ENCODE measurements around the gene AKAP11. TPM values are rescaled to one million over a fixed set of nuclear protein-coding genes. Genes with fewer than 3 reads are reported as not detected.
A peak's percentile ranks its signal among the peaks of the same experiment; 100 is the strongest.

AKAP11 gene
- total RNA-seq, 1 donor from 2014 or later = 37.2 TPM

- H3K27ac ChIP-seq = no peak overlapping the region
- H3K4me1 ChIP-seq = no peaks in the 10 kb centered on the region
- intact Hi-C loops (cut with DNase I) = no loop called here
- no peak for TF ChIP-seq CTCF (IDR thresholded peaks at IDR 0.05)
- no peaks in the 10 kb centered on the region for H3K9me3 ChIP-seq
- H3K27me3 ChIP-seq = no peaks in the 10 kb centered on the region
- ATAC-seq (no peak), DNase-seq (no peak)
- H3K36me3 ChIP-seq = no peaks in the 10 kb centered on the region
- no peak overlapping the region for H3K4me3 ChIP-seq
Observed at GRCh38 chr13:42247883-42248282, 24.1 kb upstream of the AKAP11 start.

GRCh38 chr13:42255886-42256285 lies 16.1 kb upstream of the AKAP11 start:
- intact Hi-C loops (cut with DNase I) = no loop called here
- Histone ChIP-seq H3K36me3 (no peaks in the 10 kb centered on the region), H3K27me3 (no peaks in the 10 kb centered on the region), H3K4me1 (no peaks in the 10 kb centered on the region), H3K9me3 (no peaks in the 10 kb centered on the region), H3K27ac (no peak overlapping the region), H3K4me3 (no peak overlapping the region)
- DNase-seq (no peak), ATAC-seq (no peak)
- TF ChIP-seq CTCF (IDR thresholded peaks at IDR 0.05) = no peak

- intact Hi-C loops (cut with DNase I) = no loop called here
- no peaks in the 10 kb centered on the region for H3K36me3 ChIP-seq
- no peak for TF ChIP-seq CTCF (IDR thresholded peaks at IDR 0.05)
- no peak overlapping the region for H3K27ac ChIP-seq
- DNase-seq (no peak), ATAC-seq (no peak)
- no peaks in the 10 kb centered on the region for H3K4me1 ChIP-seq
- H3K9me3 ChIP-seq = no peaks in the 10 kb centered on the region
- H3K4me3 ChIP-seq = no peak overlapping the region
- H3K27me3 ChIP-seq = no peaks in the 10 kb centered on the region
Observed at GRCh38 chr13:42258747-42259146, 13.2 kb upstream of the AKAP11 start.

- ATAC-seq = no peak
- DNase-seq = no peak
- Histone ChIP-seq H3K27me3 (no peaks in the 10 kb centered on the region), H3K9me3 (no peaks in the 10 kb centered on the region), H3K4me3 (no peak overlapping the region), H3K36me3 (no peaks in the 10 kb centered on the region), H3K4me1 (no peaks in the 10 kb centered on the region), H3K27ac (no peak overlapping the region)
- intact Hi-C loops (cut with DNase I) = no loop called here
- TF ChIP-seq CTCF (IDR thresholded peaks at IDR 0.05) = no peak
Observed at GRCh38 chr13:42259515-42259914, 12.4 kb upstream of the AKAP11 start.

- no peak for DNase-seq
- H3K9me3 ChIP-seq = no peaks in the 10 kb centered on the region
- no peak overlapping the region for H3K4me3 ChIP-seq
- intact Hi-C loops (cut with DNase I) = no loop called here
- TF ChIP-seq CTCF (IDR thresholded peaks at IDR 0.05) = no peak
- H3K36me3 ChIP-seq = no peaks in the 10 kb centered on the region
- H3K4me1 ChIP-seq = no peaks in the 10 kb centered on the region
- no peak for ATAC-seq
- no peaks in the 10 kb centered on the region for H3K27me3 ChIP-seq
- no peak overlapping the region for H3K27ac ChIP-seq
Observed at GRCh38 chr13:42260903-42261654, 10.9 kb upstream of the AKAP11 start.

- no peak for TF ChIP-seq CTCF (IDR thresholded peaks at IDR 0.05)
- Histone ChIP-seq H3K4me3 (no peak overlapping the region), H3K36me3 (no peaks in the 10 kb centered on the region), H3K27me3 (no peaks in the 10 kb centered on the region), H3K9me3 (no peaks in the 10 kb centered on the region), H3K27ac (no peak overlapping the region), H3K4me1 (no peaks in the 10 kb centered on the region)
- DNase-seq = no peak
- intact Hi-C loops (cut with DNase I) = no loop called here
- ATAC-seq = peak; percentile 38
Observed at GRCh38 chr13:42266473-42266872, 5.5 kb upstream of the AKAP11 start.

Data from upper lobe of right lung (tissue), 1 donor.